ENCODE data around the gene ARHGAP25.

Gene ARHGAP25

DNA sequence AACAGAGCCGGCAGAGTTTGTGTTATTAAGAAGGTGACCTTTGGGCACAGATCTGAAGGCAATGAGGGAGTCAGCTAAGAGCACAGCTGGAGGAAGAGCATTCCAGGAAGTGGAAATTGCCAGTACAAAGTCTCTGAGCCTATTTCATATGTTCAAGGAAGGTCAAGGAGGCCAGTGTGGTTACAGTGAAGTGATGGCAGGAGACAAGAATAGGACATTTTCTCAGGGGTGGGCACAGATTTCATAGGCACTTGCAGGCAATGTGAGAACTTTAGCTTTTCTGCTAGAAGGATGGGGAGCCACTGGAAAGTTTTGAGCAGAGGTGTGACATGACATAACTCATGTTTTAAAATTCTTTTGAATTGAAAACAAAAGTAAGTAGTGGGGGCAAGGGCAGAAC is 50.3 kb downstream of the ARHGAP25 start:
- no peak overlapping the region for H3K4me3 ChIP-seq (ENCODE audit: low read depth, low read length)
- TF ChIP-seq, protein P1, sequence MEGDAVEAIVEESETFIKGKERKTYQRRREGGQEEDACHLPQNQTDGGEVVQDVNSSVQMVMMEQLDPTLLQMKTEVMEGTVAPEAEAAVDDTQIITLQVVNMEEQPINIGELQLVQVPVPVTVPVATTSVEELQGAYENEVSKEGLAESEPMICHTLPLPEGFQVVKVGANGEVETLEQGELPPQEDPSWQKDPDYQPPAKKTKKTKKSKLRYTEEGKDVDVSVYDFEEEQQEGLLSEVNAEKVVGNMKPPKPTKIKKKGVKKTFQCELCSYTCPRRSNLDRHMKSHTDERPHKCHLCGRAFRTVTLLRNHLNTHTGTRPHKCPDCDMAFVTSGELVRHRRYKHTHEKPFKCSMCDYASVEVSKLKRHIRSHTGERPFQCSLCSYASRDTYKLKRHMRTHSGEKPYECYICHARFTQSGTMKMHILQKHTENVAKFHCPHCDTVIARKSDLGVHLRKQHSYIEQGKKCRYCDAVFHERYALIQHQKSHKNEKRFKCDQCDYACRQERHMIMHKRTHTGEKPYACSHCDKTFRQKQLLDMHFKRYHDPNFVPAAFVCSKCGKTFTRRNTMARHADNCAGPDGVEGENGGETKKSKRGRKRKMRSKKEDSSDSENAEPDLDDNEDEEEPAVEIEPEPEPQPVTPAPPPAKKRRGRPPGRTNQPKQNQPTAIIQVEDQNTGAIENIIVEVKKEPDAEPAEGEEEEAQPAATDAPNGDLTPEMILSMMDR (IDR thresholded peaks at IDR 0.05; ENCODE audit: low read depth, low read length) = no peak

DNA sequence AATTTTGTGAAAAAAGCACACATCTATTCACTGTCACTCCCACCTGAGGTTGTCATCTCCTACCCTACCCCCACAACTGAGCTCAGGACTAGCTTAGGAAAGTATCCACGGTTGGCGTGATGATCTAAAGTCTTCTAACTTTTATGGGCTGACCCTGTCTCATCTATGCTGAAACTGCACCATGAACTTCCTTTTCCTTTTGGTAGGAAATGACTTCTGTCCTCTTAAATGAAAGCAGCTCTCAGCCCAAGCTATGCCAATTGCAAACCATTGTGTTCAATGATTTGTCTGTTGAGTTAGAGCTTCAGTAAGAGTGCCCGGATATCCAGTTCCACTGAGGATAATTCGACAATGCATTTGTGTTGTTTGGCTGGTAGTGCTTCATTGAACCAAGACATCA is 52.7 kb downstream of the ARHGAP25 start:
- H3K4me3 ChIP-seq (ENCODE audit: low read depth, low read length) = no peak overlapping the region
- TF ChIP-seq, protein P1 (IDR thresholded peaks at IDR 0.05; ENCODE audit: low read depth, low read length) = no peak

DNA sequence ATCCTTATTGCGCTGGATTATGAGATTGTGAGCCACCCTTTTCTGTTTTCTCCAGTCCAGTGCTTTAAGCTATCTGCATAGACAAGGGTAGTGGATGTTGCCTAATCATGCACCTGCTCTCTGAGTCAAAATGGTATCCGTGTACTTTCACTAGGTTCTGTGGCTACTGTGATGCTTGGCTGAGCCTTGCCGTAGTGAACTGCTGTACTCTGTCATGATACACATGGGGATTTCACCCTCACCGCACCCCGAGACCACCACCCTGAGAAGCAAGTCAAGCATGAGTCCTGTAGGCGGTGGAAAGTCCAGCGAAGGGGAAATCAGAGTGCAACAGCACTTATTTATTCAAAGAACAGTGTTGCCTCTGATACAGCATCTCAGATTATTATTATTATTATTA is 55.0 kb downstream of the ARHGAP25 start:
- no peak overlapping the region for H3K4me3 ChIP-seq (ENCODE audit: low read depth, low read length)
- TF ChIP-seq, protein P1 (IDR thresholded peaks at IDR 0.05; ENCODE audit: low read depth, low read length) = no peak

DNA sequence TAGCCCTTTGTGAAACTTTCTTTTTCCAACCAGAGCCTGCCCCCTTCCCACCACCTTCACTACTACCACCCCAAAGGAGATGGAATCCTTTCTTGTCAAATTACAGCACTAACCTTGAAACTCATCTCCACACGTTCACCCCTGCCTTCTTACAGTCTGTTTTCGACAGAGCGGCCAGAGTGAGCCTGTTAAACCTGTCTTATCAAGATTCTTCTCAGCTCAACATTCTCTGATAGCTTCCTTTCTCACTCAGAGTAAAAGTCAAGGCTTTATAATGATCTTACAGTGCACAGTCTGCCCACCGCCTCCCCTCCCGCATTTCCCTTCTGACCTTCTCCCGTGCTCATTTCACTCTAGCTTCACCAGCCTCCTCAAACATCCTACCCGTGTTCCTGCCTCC is 56.0 kb downstream of the ARHGAP25 start:
- TF ChIP-seq, protein P1 (IDR thresholded peaks at IDR 0.05; ENCODE audit: low read depth, low read length) = no peak

DNA sequence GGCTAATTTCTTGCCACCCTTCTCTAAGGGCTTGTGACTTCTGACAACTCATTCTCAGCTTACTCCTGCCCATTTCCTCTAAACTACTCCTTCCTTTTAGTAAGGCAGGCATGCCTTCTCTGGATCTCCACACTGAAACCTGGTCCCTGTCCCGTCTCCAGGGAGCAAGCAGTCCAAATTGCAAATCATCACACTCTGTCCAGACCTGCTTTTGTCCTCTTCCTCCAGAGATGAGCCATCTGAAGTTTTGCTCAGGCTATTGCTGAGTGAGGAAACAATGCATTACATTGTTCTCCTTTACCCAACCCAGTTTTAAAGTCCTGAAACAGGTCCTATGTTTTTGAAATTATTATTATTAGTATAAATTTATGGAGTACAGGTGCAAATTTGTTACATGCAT is 57.3 kb downstream of the ARHGAP25 start:
- no peak overlapping the region for H3K4me3 ChIP-seq (ENCODE audit: low read depth, low read length)
- TF ChIP-seq, protein P1 (IDR thresholded peaks at IDR 0.05; ENCODE audit: low read depth, low read length) = no peak

More for the DNA sequence above, 56.0 kb downstream of the ARHGAP25 start:
- H3K4me3 ChIP-seq (ENCODE audit: low read depth, low read length) = no peak overlapping the region

DNA sequence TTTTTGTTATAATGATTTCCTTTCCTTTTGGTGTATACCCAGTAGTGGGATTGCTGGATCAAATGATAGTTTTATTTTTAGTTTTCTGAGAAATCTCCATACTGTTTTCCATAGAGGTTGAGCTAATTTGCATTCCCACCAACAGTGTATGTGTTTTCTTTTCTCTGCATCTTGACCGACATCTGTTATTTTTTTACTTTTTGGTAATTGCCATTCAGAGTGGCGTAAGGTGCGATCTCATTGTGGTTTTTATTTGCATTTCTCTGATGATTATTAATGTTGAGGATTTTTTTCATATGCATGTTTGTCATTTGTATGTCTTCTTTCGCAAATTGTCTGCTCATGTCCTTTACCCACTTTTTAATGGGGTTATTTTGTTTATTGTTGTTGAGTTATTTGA is 58.1 kb downstream of the ARHGAP25 start:
- H3K4me3 ChIP-seq (ENCODE audit: low read depth, low read length) = no peak overlapping the region
- TF ChIP-seq, protein P1 (IDR thresholded peaks at IDR 0.05; ENCODE audit: low read depth, low read length) = no peak

DNA sequence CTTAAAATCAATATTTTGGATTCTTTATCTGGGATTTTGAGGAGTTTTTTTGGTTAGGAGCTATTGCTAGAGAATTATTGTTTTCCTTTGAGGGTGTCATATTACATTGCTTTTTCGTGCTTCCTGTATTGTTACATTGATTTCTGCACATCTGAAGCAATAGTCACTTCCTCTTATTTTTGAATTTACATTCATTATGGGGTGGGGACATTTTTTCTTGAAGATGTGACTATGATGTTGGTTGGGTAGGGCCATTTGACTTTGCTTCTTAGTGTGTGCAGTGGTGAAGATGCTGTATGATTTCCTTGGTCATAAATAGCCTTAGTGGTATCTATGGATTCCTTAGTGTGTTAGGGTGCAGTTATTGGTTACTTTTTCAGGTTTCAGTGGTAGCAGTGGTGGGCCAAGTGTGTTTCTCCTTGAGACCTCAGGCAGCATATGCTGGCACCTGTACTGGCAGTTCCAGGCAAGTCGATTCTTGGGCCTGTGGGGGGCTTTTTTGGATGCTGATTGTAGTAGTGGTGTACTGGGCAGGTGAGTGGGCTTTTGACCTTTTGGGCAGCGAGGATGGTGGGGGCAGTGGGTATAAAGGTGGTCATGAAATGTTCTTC is 61.8 kb downstream of the ARHGAP25 start:
- no peak overlapping the region for H3K4me3 ChIP-seq (ENCODE audit: low read depth, low read length)
- TF ChIP-seq, protein P1 (IDR thresholded peaks at IDR 0.05; ENCODE audit: low read depth, low read length) = no peak
